SK-N-SH treated with all-trans-retinoic acid at 6 μM for 48 hours (cell line): Measurements from ENCODE around the gene SNPH.

Experiments used
- ATAC-seq: fragments of 200-7000 bp; cut with Tn5 transposase; 3 replicates; pipeline ENCODE4 v1.9.1; 2020; ENCODE audit warnings: mild to moderate bottlenecking, moderate library complexity
- ARNTL ChIP-seq: fragments of 450-650 bp; formaldehyde crosslinking; IDR thresholded peaks from 2 replicates; pipeline ENCODE4 v1.5.0; 2020; ENCODE audit warnings: low read depth, mild to moderate bottlenecking, moderate library complexity, borderline replicate concordance
- BACH2 ChIP-seq: fragments of 250-450 bp; sonication (Bioruptor Pico); IDR thresholded peaks from 2 replicates; pipeline ENCODE4 v1.9.0; 2021; ENCODE audit warnings: mild to moderate bottlenecking, borderline replicate concordance
- GLIS3 ChIP-seq: fragments of 250-450 bp; sonication (Bioruptor Pico); IDR thresholded peaks from 2 replicates; pipeline ENCODE4 v1.5.0; 2020; ENCODE audit warnings: mild to moderate bottlenecking, moderate library complexity
- ISL1 ChIP-seq: fragments of 250-450 bp; sonication (Bioruptor Pico); IDR thresholded peaks from 2 replicates; pipeline ENCODE4 v2.1.2; 2022; ENCODE audit warnings: mild to moderate bottlenecking, moderate library complexity
- OSR1 ChIP-seq: fragments of 250-450 bp; sonication (Bioruptor Pico); IDR thresholded peaks from 2 replicates; pipeline ENCODE4 v1.8.0; 2022; ENCODE audit warnings: moderate library complexity, mild to moderate bottlenecking, inconsistent platforms
- PPARA ChIP-seq: fragments of 250-450 bp; sonication (Bioruptor Pico); IDR thresholded peaks from 2 replicates; pipeline ENCODE4 v1.5.0; 2020; ENCODE audit warnings: mild to moderate bottlenecking, borderline replicate concordance
- RARB ChIP-seq: fragments of 250-450 bp; sonication (Bioruptor Pico); IDR thresholded peaks from 2 replicates; pipeline ENCODE4 v1.8.0; 2021; ENCODE audit warnings: mild to moderate bottlenecking, moderate library complexity
- SNAI2 ChIP-seq: fragments of 250-450 bp; sonication (Bioruptor Pico); IDR thresholded peaks from 2 replicates; pipeline ENCODE4 v1.5.0; 2020; ENCODE audit warnings: mild to moderate bottlenecking, moderate library complexity
- TCF4 ChIP-seq: fragments of 250-450 bp; sonication (Bioruptor Pico); IDR thresholded peaks from 2 replicates; pipeline ENCODE4 v1.8.0; 2021; ENCODE audit warnings: mild to moderate bottlenecking, moderate library complexity, borderline replicate concordance
- TOX ChIP-seq: fragments of 250-450 bp; sonication (Bioruptor Pico); IDR thresholded peaks from 2 replicates; pipeline ENCODE4 v1.8.0; 2021; ENCODE audit warnings: mild to moderate bottlenecking, moderate library complexity, borderline replicate concordance
- ZC3H10 ChIP-seq: fragments of 250-450 bp; sonication (Bioruptor Pico); IDR thresholded peaks from 2 replicates; pipeline ENCODE4 v1.5.1; 2021; ENCODE audit warnings: mild to moderate bottlenecking, moderate library complexity
- ZFP3 ChIP-seq: fragments of 250-450 bp; sonication (Bioruptor Pico); IDR thresholded peaks from 2 replicates; pipeline ENCODE4 v1.5.0; 2020; ENCODE audit warnings: mild to moderate bottlenecking, moderate library complexity
- ZNF565 ChIP-seq: fragments of 450-650 bp; formaldehyde crosslinking; conservative IDR thresholded peaks from 2 replicates; pipeline ENCODE4 v1.5.0; 2020; ENCODE audit warnings: low read depth, mild to moderate bottlenecking, moderate library complexity
- ZNF70 ChIP-seq: fragments of 450-650 bp; formaldehyde crosslinking; IDR thresholded peaks from 2 replicates; pipeline ENCODE4 v1.5.0; 2020; ENCODE audit warnings: mild to moderate bottlenecking, moderate library complexity
- ZNF8 ChIP-seq: fragments of 450-650 bp; formaldehyde crosslinking; IDR thresholded peaks from 2 replicates; pipeline ENCODE4 v1.5.0; 2020; ENCODE audit warnings: mild to moderate bottlenecking, moderate library complexity
- TF ChIP-seq, protein P1 (sequence below): fragments of 250-450 bp; sonication (Bioruptor Pico); IDR thresholded peaks from 2 replicates; pipeline ENCODE4 v1.5.0; 2020; ENCODE audit warnings: mild to moderate bottlenecking, moderate library complexity
- TF ChIP-seq, protein P2 (sequence below): fragments of 250-450 bp; sonication (Bioruptor Pico); IDR thresholded peaks from 2 replicates; pipeline ENCODE4 v1.5.1; 2021; ENCODE audit warnings: mild to moderate bottlenecking, moderate library complexity
- TF ChIP-seq, protein P3 (sequence below): fragments of 250-450 bp; sonication (Bioruptor Pico); IDR thresholded peaks from 2 replicates; pipeline ENCODE4 v1.5.1; 2020; ENCODE audit warnings: low read depth, mild to moderate bottlenecking, moderate library complexity
- TF ChIP-seq, protein P4 (sequence below): fragments of 250-450 bp; sonication (Bioruptor Pico); IDR thresholded peaks from 2 replicates; pipeline ENCODE4 v1.8.0; 2020; ENCODE audit warnings: mild to moderate bottlenecking, moderate library complexity, borderline replicate concordance

The SNPH gene

DNA sequence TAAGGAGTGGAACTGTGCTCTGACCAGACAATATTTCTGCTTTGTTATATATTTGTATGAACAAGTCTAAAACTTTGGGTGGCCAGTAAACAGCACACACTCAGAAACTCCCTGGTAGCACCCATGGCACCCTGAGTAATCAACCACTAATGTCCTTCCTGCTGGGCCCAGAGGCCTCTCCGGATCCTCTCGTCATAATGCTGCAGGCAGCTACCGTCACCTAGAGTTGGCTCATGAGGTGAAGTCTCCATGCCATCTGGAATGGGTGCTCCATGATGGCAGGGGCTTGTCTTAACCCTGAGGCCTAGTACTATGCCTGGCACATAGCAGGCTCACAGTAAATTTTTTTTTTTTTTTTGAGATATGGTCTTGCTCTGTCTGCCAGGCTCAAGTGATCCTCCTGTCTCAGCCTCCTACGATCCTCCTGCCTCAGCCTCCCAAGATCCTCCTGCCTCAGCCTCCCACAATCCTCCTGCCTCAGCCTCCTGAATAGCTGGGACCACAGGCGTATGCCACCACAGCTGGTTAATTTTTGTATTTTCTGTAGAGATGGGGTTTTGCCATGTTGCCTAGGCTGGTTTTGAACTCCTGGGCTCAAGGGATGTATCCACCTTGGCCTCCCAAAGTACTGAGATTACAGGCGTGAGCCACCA lies 65.8 kb downstream of the SNPH start:
- no peak for ATAC-seq
- TF ChIP-seq ZFP3: no peak
- TF ChIP-seq ZNF565 (CRISPR knock-in tag): no peak
- TF ChIP-seq ARNTL (CRISPR knock-in tag): no peak
- no peak for TF ChIP-seq ZNF70
- TF ChIP-seq, protein P1, sequence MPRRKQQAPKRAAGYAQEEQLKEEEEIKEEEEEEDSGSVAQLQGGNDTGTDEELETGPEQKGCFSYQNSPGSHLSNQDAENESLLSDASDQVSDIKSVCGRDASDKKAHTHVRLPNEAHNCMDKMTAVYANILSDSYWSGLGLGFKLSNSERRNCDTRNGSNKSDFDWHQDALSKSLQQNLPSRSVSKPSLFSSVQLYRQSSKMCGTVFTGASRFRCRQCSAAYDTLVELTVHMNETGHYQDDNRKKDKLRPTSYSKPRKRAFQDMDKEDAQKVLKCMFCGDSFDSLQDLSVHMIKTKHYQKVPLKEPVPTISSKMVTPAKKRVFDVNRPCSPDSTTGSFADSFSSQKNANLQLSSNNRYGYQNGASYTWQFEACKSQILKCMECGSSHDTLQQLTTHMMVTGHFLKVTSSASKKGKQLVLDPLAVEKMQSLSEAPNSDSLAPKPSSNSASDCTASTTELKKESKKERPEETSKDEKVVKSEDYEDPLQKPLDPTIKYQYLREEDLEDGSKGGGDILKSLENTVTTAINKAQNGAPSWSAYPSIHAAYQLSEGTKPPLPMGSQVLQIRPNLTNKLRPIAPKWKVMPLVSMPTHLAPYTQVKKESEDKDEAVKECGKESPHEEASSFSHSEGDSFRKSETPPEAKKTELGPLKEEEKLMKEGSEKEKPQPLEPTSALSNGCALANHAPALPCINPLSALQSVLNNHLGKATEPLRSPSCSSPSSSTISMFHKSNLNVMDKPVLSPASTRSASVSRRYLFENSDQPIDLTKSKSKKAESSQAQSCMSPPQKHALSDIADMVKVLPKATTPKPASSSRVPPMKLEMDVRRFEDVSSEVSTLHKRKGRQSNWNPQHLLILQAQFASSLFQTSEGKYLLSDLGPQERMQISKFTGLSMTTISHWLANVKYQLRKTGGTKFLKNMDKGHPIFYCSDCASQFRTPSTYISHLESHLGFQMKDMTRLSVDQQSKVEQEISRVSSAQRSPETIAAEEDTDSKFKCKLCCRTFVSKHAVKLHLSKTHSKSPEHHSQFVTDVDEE: no peak
- TF ChIP-seq BACH2 (CRISPR knock-in tag): no peak
- TF ChIP-seq OSR1: no peak
- TF ChIP-seq, protein P2, sequence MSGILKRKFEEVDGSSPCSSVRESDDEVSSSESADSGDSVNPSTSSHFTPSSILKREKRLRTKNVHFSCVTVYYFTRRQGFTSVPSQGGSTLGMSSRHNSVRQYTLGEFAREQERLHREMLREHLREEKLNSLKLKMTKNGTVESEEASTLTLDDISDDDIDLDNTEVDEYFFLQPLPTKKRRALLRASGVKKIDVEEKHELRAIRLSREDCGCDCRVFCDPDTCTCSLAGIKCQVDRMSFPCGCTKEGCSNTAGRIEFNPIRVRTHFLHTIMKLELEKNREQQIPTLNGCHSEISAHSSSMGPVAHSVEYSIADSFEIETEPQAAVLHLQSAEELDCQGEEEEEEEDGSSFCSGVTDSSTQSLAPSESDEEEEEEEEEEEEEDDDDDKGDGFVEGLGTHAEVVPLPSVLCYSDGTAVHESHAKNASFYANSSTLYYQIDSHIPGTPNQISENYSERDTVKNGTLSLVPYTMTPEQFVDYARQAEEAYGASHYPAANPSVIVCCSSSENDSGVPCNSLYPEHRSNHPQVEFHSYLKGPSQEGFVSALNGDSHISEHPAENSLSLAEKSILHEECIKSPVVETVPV (CRISPR knock-in tag): no peak
- TF ChIP-seq, protein P3, sequence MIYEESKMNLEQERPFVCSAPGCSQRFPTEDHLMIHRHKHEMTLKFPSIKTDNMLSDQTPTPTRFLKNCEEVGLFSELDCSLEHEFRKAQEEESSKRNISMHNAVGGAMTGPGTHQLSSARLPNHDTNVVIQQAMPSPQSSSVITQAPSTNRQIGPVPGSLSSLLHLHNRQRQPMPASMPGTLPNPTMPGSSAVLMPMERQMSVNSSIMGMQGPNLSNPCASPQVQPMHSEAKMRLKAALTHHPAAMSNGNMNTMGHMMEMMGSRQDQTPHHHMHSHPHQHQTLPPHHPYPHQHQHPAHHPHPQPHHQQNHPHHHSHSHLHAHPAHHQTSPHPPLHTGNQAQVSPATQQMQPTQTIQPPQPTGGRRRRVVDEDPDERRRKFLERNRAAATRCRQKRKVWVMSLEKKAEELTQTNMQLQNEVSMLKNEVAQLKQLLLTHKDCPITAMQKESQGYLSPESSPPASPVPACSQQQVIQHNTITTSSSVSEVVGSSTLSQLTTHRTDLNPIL (CRISPR knock-in tag): no peak
- no peak for TF ChIP-seq PPARA
- no peak for TF ChIP-seq GLIS3
- TF ChIP-seq TCF4 (CRISPR knock-in tag): no peak
- TF ChIP-seq RARB: no peak

DNA sequence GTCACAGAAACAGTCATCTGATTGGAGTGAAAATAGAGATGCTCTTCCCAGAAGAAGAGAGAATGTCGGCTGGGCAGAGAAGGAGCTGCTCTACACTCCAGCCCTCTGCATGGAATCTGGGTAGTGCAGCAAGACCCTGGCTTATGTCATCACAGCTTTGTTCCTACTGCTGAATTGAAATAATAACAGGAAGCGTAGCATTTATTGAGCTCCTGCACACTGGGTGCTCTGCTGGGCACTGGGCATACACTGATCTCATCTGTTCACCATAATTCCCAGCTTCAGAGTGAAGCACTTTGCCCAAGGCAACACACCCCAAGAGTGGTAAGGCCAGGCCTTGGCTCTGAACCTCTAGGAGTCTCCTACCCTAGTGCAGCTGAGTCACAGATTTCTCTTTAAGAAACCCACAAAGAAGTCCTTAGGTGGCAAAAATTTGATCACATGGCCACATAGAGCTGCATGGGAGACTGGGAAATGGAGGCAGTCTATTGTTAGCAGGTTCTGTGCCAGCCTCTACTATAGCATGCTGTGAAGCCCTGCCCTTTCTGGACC lies 66.7 kb downstream of the SNPH start:
- ATAC-seq: no peak
- TF ChIP-seq, protein P3 (CRISPR knock-in tag): no peak
- TF ChIP-seq TCF4 (CRISPR knock-in tag): no peak
- no peak for TF ChIP-seq ARNTL (CRISPR knock-in tag)
- TF ChIP-seq, protein P4, sequence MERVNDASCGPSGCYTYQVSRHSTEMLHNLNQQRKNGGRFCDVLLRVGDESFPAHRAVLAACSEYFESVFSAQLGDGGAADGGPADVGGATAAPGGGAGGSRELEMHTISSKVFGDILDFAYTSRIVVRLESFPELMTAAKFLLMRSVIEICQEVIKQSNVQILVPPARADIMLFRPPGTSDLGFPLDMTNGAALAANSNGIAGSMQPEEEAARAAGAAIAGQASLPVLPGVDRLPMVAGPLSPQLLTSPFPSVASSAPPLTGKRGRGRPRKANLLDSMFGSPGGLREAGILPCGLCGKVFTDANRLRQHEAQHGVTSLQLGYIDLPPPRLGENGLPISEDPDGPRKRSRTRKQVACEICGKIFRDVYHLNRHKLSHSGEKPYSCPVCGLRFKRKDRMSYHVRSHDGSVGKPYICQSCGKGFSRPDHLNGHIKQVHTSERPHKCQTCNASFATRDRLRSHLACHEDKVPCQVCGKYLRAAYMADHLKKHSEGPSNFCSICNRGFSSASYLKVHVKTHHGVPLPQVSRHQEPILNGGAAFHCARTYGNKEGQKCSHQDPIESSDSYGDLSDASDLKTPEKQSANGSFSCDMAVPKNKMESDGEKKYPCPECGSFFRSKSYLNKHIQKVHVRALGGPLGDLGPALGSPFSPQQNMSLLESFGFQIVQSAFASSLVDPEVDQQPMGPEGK (CRISPR knock-in tag): no peak

DNA sequence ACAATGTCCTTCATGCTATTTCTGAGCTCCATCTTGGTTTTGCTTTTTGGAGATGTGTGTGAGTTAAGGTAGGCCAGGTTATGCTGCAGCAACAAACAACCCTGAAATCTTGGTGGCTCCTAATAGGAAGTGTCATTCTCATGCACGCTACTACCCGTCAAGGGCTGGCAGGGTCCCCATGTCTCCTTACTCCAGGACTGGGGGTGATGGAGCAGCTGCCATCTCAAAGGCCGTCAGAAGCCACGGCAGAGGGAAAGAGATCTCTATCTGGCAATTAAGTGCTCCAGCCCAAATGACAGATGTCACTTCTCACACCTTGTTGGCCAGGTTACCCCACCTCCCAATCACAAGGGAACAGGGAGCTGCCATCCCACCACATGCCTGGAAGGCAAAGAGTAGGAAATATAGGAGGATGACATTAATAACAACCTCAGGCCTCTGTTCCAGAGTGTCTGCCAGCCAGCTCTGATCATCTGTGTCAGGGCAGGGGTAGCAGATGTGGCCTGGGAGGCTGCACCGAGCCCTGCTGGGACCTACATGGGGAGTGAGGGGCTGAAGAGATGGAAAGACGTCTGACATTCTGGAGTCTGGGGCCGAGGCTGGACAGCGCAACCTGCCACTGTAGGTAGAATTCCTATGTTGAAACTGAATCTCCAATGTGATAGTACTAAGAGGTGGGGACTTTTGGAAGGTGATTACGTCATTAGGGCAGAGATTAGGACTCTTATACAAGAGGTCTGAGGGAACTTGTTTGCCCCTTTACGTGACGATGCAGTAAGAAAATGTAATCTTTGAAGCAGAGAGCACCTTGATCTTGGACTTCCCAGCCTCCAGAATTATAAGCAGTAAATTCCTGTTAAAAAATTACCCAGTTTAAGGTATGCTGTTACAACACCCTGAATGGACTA lies 67.6 kb downstream of the SNPH start:
- no peak for ATAC-seq
- no peak for TF ChIP-seq ZFP3
- TF ChIP-seq, protein P3 (CRISPR knock-in tag): no peak
- TF ChIP-seq, protein P1: no peak
- no peak for TF ChIP-seq ZC3H10
- no peak for TF ChIP-seq TOX
- no peak for TF ChIP-seq ISL1
- no peak for TF ChIP-seq BACH2 (CRISPR knock-in tag)
- TF ChIP-seq ZNF565 (CRISPR knock-in tag): no peak
- TF ChIP-seq ZNF8 (CRISPR knock-in tag): no peak
- TF ChIP-seq SNAI2: no peak
- no peak for TF ChIP-seq TCF4 (CRISPR knock-in tag)
